Testis (tissue), 2 donors: ENCODE data around the gene DKK3.

Experiments used
- POLR2A ChIP-seq: fragments of 450-650 bp; IDR thresholded peaks from one replicate; pipeline ENCODE4 v1.6.1; 2017; ENCODE audit warnings: antibody characterized with exemption, mild to moderate bottlenecking, moderate library complexity
- TF ChIP-seq, protein P1 (sequence below), 3 experiments: fragments of 450-650 bp in 2 of 3; fragments of 200-600 bp in 1 of 3; sonication (generic) in 1 of 3; IDR thresholded peaks; one replicate each; pipeline ENCODE4 v1.5.1; 2016 to 2019; ENCODE audit warnings: antibody characterized with exemption in 3 of 3, mild to moderate bottlenecking in 2 of 3, moderate library complexity in 1 of 3

DNA sequence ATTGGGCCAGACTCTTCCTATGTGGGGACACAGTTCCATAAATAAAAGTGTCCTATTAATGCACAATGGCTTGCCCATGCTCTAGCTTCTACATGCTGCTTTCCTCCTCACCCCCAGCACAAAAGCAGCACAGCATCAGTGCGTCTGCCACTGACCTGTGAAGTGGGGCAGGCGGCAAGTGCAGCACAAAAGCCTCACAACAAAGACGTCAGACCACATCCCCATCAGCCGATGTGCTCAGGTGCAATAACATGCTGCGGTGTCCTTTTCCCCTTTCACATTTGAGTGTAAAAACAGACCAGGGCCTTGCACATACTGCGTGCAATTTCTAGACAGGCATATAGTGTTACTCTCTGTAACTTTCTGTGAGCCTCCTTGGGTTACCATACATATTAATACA is 12.8 kb downstream of the DKK3 start:
- TF ChIP-seq, protein P1, sequence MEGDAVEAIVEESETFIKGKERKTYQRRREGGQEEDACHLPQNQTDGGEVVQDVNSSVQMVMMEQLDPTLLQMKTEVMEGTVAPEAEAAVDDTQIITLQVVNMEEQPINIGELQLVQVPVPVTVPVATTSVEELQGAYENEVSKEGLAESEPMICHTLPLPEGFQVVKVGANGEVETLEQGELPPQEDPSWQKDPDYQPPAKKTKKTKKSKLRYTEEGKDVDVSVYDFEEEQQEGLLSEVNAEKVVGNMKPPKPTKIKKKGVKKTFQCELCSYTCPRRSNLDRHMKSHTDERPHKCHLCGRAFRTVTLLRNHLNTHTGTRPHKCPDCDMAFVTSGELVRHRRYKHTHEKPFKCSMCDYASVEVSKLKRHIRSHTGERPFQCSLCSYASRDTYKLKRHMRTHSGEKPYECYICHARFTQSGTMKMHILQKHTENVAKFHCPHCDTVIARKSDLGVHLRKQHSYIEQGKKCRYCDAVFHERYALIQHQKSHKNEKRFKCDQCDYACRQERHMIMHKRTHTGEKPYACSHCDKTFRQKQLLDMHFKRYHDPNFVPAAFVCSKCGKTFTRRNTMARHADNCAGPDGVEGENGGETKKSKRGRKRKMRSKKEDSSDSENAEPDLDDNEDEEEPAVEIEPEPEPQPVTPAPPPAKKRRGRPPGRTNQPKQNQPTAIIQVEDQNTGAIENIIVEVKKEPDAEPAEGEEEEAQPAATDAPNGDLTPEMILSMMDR (IDR thresholded peaks at IDR 0.05), result no peak
- no peak for TF ChIP-seq POLR2A
